Measurements from ENCODE around the gene TBC1D22A. TPM values are rescaled to one million over a fixed set of nuclear protein-coding genes. Genes with fewer than 3 reads are reported as not detected.

Gene TBC1D22A
- total and polyA plus RNA-seq, 2 experiments from 2014 or later: 9.6 to 13.3 TPM

- TF ChIP-seq, protein P1, sequence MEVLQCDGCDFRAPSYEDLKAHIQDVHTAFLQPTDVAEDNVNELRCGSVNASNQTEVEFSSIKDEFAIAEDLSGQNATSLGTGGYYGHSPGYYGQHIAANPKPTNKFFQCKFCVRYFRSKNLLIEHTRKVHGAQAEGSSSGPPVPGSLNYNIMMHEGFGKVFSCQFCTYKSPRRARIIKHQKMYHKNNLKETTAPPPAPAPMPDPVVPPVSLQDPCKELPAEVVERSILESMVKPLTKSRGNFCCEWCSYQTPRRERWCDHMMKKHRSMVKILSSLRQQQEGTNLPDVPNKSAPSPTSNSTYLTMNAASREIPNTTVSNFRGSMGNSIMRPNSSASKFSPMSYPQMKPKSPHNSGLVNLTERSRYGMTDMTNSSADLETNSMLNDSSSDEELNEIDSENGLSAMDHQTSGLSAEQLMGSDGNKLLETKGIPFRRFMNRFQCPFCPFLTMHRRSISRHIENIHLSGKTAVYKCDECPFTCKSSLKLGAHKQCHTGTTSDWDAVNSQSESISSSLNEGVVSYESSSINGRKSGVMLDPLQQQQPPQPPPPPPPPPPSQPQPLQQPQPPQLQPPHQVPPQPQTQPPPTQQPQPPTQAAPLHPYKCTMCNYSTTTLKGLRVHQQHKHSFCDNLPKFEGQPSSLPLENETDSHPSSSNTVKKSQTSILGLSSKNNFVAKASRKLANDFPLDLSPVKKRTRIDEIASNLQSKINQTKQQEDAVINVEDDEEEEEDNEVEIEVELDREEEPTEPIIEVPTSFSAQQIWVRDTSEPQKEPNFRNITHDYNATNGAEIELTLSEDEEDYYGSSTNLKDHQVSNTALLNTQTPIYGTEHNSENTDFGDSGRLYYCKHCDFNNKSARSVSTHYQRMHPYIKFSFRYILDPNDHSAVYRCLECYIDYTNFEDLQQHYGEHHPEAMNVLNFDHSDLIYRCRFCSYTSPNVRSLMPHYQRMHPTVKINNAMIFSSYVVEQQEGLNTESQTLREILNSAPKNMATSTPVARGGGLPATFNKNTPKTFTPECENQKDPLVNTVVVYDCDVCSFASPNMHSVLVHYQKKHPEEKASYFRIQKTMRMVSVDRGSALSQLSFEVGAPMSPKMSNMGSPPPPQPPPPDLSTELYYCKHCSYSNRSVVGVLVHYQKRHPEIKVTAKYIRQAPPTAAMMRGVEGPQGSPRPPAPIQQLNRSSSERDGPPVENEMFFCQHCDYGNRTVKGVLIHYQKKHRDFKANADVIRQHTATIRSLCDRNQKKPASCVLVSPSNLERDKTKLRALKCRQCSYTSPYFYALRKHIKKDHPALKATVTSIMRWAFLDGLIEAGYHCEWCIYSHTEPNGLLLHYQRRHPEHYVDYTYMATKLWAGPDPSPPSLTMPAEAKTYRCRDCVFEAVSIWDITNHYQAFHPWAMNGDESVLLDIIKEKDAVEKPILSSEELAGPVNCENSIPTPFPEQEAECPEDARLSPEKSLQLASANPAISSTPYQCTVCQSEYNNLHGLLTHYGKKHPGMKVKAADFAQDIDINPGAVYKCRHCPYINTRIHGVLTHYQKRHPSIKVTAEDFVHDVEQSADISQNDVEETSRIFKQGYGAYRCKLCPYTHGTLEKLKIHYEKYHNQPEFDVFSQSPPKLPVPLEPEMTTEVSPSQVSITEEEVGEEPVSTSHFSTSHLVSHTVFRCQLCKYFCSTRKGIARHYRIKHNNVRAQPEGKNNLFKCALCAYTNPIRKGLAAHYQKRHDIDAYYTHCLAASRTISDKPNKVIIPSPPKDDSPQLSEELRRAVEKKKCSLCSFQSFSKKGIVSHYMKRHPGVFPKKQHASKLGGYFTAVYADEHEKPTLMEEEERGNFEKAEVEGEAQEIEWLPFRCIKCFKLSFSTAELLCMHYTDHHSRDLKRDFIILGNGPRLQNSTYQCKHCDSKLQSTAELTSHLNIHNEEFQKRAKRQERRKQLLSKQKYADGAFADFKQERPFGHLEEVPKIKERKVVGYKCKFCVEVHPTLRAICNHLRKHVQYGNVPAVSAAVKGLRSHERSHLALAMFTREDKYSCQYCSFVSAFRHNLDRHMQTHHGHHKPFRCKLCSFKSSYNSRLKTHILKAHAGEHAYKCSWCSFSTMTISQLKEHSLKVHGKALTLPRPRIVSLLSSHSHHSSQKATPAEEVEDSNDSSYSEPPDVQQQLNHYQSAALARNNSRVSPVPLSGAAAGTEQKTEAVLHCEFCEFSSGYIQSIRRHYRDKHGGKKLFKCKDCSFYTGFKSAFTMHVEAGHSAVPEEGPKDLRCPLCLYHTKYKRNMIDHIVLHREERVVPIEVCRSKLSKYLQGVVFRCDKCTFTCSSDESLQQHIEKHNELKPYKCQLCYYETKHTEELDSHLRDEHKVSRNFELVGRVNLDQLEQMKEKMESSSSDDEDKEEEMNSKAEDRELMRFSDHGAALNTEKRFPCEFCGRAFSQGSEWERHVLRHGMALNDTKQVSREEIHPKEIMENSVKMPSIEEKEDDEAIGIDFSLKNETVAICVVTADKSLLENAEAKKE (CRISPR knock-in tag; IDR thresholded peaks at IDR 0.05): no peak
- no peak for TF ChIP-seq EZH2 (IDR thresholded peaks at IDR 0.05; ENCODE audit: low read depth, unreplicated experiment)
- no peak for TF ChIP-seq REST (IDR thresholded peaks at IDR 0.05; ENCODE audit: unreplicated experiment)
- no peak for TF ChIP-seq ZNF331 (CRISPR knock-in tag; IDR thresholded peaks at IDR 0.05; ENCODE audit: low read depth)
- TF ChIP-seq, protein P2, sequence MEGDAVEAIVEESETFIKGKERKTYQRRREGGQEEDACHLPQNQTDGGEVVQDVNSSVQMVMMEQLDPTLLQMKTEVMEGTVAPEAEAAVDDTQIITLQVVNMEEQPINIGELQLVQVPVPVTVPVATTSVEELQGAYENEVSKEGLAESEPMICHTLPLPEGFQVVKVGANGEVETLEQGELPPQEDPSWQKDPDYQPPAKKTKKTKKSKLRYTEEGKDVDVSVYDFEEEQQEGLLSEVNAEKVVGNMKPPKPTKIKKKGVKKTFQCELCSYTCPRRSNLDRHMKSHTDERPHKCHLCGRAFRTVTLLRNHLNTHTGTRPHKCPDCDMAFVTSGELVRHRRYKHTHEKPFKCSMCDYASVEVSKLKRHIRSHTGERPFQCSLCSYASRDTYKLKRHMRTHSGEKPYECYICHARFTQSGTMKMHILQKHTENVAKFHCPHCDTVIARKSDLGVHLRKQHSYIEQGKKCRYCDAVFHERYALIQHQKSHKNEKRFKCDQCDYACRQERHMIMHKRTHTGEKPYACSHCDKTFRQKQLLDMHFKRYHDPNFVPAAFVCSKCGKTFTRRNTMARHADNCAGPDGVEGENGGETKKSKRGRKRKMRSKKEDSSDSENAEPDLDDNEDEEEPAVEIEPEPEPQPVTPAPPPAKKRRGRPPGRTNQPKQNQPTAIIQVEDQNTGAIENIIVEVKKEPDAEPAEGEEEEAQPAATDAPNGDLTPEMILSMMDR (conservative IDR thresholded peaks at IDR 0.05; ENCODE audit: low read depth in 2 of 2): no peak
- TF ChIP-seq POLR2AphosphoS5 (IDR thresholded peaks at IDR 0.05; ENCODE audit: low read depth): no peak
Measured at GRCh38 chr22:47144791-47145425, 382.5 kb downstream of the TBC1D22A start (continued).
